AG20443 (cell line): ENCODE measurements around the gene MEGF11.
A peak's percentile ranks its signal among the peaks of the same experiment; 100 is the strongest.
"Not testable (repeated sequence)": the region's sequence is repeated elsewhere in the genome, so short reads cannot be mapped to it uniquely, and the experiment has no call there.

Experiments
- DNase-seq: peaks from one replicate; pipeline ENCODE4 v3.0.0; 2012; ENCODE audit warnings: low spot score, mixed read lengths

MEGF11 gene

GRCh38 chr15:65883571-65883970 is 370.0 kb downstream of the MEGF11 start:
- DNase-seq: no peak

DNA sequence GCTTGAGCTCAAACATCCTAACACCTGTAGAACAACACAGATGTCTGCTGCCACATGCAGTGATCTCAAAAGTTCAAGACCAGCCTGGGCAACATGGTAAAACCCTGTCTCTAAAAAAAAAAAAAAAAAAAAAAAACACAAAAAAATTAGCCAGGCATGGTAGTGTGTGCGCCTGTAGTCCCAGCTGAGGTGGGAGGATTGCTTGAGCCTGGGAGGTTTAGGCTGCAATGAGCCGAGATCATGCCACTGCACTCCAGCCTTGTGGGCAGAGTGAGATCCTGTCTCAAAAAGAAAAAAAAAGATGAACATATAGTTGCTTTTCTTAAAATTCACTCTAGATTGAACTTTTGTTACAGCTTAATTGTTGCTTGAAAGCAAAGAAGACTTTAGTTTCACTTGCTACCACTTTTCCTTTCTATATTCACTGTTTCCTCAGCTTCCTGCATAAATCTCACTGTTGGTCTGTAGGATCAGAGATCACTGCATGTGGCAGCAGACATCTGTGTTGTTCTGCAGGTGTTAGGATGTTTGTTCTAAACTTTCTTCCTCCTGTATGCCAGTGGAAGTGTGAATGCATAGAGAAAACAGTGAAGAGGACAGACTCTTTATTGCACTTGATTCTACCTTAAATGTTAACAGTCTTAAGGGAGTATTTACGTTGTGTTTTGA is 371.6 kb downstream of the MEGF11 start:
- no peak for DNase-seq

GRCh38 chr15:65877749-65878148 is 375.8 kb downstream of the MEGF11 start:
- no peak for DNase-seq

DNA sequence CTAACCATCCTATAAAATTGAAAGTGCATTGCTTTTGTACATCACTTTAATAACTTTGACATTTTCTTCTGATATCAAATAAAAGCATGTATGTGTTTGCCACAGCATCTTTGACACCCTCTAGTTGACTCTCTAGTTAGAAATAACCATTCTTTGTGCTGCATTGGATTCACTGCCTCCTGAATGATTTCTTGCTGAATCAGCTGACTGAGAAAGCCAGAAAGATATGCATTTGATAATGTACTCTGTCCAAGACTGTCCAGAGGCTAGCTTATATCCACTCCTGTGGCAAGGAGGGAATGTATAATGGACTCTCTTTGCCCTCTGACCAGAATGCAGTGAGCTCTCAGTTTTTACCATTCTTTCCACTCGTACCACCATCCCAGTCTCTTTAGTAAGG is 378.1 kb downstream of the MEGF11 start:
- DNase-seq: no peak

DNA sequence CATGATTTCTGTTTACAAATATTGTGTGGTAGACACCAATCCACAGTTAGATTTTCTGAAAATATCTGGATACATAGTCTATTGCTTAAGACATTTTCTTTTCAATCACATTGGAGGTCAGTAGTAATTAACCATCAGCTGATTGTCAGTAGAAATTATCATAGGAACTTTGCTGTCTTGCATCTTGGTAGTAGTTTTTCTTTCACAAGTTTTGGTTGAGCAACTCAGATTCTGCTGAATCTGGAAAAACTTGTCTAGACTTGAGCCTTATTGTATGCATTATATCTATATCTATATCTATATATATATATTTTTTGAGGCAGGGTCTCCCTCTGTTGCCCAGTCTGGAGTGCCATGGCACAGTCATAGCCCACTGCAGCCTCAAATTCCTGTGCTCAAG is 380.3 kb downstream of the MEGF11 start:
- no peak for DNase-seq

- DNase-seq: not testable (repeated sequence)
Measured at GRCh38 chr15:65872596-65872995, 381.0 kb downstream of the MEGF11 start.

DNA sequence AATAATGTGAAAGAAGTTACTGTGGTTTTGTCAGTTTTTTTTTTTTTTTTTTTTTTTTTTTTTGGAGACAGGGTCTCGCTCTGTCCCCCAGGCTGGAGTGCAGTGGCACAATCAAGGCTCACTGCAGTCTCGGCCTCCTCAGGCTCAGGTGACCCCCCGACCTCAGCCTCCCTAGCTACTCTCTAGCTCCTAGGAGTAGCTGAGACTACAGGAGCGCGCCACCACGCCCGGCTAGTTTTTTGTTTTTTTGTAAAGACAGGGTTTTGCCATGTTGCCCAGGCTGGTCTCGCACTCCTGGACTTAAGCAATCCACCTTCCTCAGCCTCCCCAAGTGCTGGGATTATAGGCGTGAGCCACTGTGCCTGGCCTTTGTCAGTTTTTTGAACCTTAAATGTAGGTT is 381.7 kb downstream of the MEGF11 start:
- not testable (repeated sequence) for DNase-seq

- peak; percentile 31 for DNase-seq
Measured at GRCh38 chr15:65870889-65871533, 382.5 kb downstream of the MEGF11 start.

DNA sequence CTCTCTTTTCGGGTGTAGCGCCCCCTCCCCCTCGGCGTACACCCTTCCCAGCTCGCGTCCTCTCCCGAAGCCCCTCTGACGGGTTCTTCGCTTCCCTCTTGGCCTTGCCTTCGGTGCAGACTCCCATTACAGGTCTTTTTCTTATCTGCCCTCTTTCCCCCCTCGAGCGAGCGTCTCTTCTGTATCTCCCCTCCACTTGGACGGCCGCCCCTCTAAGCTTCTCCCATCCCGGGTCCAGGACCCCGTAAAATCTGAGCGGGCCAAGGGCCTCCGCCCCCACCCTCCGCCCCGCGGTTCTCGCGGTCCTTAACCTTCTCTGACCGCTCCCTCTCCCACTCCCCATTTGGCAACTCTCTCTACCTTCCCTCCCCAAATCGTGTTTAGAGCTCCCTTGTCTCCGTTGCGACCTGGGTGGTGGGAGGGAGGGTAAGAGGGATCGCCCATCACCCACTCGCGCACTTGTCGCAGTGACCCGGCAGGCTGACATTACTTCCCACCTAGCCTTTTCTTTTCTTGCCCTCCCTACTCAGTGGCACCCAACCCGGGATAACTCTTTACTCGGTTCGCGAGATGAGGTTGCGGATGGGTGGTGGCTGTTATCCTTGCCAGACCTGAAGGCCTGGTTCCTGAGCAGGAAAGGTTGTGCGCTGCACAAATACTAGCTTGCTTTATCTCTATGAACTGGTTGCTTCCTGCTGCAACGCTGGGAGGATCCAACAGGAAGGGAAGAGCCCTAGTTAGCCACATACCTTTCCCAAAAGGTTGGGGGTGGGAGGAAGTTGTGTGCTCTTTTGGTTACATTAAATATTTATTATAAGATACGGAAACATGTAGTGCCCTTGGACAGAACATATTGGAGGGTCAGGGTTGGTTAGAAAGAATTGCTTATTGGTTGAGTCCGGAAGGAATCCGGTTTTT is 383.3 kb downstream of the MEGF11 start:
- peak; percentile 24 for DNase-seq

GRCh38 chr15:65869126-65869953 is 384.2 kb downstream of the MEGF11 start, which contains the start of gene RAB11A:
TSS of gene RAB11A (plus strand) at chr15:65869491. CDS start at chr15:65869586, 95 bp downstream.
- DNase-seq: peak; percentile 98

GRCh38 chr15:65868546-65869125 is 384.9 kb downstream of the MEGF11 start:
- DNase-seq: no peak

GRCh38 chr15:65867933-65868332 is 385.6 kb downstream of the MEGF11 start:
- DNase-seq: not testable (repeated sequence)

DNA sequence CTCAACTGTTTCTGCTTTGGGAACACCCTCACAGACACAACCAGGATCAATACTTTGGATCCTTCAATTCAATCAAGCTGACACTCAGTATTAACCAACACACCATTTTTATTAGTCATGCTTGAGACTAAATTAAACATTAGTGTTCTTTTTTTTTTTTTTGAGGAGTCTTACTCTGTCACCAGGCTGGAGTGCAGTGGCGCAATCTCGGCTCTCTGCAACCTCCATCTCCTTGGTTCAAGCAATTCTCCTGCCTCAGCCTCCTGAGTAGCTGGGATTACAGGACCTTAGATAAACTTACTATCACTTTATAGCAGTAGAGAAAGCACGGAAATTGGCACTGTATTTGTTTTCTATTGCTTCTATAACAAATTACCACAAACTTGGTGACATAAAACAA is 386.3 kb downstream of the MEGF11 start:
- DNase-seq: no peak

DNA sequence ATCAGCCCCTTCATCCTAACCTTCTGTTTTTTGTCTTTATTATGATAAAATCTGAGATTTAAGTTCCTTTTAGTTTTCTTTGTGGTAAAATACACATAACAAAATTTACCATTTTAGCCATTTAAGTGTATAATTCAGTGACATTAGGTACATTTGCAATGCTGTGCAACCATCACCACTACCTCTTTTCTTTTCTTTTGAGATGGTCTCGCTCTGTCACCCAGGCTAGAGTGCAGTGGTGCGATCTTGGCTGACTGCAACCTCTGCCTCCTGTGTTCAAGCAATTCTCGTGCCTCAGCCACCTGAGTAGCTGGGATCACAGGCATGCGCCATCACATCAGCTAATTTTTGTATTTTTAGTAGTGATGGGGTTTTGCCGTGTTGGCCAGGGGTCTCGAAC is 390.4 kb downstream of the MEGF11 start:
- no peak for DNase-seq

DNA sequence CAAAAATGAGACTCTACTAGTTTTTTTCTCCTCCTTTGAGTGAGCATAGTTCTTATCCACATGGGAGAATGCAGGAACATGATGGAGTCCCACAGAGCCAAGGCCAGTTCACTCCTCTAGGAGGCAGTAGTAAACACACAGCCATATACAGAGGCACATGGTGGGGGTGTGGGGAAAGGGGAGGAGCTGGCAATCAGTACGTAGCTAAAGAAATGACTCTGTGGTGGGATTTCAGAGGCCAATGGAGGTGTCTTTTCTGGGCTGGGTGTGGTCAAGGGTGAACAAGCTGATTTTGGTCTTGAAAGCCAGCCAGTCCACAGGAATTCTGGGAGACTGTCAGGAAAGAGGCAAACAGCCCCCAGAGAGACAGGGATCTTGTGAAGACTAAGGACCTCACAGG is 390.9 kb downstream of the MEGF11 start:
- DNase-seq: peak; percentile 60

GRCh38 chr15:65857718-65858402 is 395.7 kb downstream of the MEGF11 start:
- DNase-seq: no peak

DNA sequence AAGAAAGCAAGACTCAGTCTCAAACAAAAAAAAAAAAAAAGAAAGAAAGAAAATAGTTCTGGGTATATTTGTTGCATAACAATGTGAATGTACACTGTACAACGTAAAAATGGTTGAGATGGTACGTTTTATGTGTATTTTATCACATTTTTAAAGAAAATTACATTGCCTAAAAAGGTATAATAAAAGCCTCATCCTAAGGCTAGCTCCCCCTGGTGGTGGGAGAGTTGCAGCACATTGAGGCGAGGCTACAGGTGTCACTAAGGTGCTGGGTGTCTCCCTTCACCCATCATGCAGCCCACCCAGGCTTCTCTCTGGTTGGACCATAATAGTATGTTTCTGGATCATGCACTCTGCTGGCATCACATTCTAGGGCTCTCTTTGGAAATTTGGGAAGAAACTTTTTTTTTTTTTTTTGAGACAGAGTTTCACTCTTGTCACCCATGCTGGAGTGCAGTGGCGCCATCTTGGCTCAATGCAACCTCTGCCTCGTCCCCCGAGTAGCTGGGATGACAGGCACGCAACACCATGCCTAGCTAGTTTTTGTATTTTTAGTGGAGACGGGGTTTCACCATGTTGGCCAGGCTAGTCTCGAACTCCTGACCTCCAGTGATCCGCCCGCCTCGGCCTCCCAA is 396.6 kb downstream of the MEGF11 start:
- DNase-seq: peak; percentile 53

DNA sequence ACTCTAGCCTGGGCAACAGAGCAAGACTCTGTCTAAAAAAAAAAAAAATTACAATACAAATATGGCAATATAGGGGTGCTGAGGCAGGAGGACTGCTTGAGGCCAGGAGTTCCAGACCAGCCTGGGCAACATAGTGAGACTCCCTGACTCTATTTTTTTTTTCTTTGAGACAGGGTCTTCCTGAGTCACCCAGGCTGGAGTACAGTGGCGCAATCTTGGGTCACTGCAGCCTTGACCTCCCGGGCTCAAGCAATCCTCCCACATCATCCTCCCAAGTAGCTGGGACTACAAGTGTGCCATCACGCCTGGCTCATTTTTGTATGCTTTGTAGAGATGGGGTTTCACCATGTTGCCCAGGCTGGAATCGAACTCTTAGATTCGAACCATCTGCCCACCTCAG is 401.6 kb downstream of the MEGF11 start:
- no peak for DNase-seq

DNA sequence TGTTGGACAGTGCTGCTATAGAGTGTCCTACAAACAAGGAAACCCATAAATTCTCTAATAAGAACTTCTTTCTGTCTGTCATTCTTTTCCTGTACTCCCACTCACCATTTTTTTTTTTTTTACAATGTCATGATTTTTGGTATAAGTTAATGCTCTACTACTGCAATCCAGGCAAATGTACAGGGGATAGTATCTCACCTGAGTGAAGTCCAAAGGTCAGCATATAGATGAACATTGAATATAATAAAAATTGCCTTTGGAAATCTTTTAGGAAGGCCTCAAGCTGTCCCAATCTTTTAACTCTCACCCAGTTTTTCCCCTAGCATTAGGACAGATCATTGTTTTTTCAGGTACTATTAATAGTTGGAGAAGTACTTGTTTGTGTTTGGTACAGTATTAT is 405.6 kb downstream of the MEGF11 start:
- no peak for DNase-seq

- DNase-seq: no peak
Measured at GRCh38 chr15:65845826-65846519, 407.6 kb downstream of the MEGF11 start.
